A673 (cell line): ENCODE measurements around the gene NTNG2. TPM values are rescaled to one million over a fixed set of nuclear protein-coding genes. Genes with fewer than 3 reads are reported as not detected.

Experiments used
- BruUV-seq: library from RNA; stranded (reverse); fragments of 400-500 nt; replicated peaks from 2 replicates; lab custom pipeline; 2021; lab: Mats Ljungman, UMichigan
- CTCF ChIA-PET: fragments of 300-600 bp; sonication (Branson Sonifier 250); formaldehyde crosslinking; loops from one replicate; lab custom pipeline; 2022; ENCODE audit warnings: antibody characterized with exemption; lab: Charles Lee
- POLR2A ChIA-PET: fragments of 300-600 bp; sonication (Branson Sonifier 250); formaldehyde crosslinking; loops from one replicate; lab custom pipeline; 2022; ENCODE audit warnings: antibody characterized with exemption; ENCODE audit not compliant: low non-redundant PET; lab: Charles Lee
- DNase-seq: peaks from one replicate; pipeline ENCODE4 v3.0.0-alpha.2; 2015; ENCODE audit warnings: low spot score
- H3K27ac ChIP-seq: fragments of 200-600 bp; sonication (generic); 2 replicates; pipeline ENCODE4 v1.5.1; 2016; ENCODE audit warnings: mixed run types, low read depth, mild to moderate bottlenecking, mixed read lengths, antibody characterized with exemption, low read length; ENCODE audit not compliant: poor library complexity, severe bottlenecking
- H3K27me3 ChIP-seq: fragments of 200-600 bp; sonication (generic); replicated peaks from 2 replicates; pipeline ENCODE4 v1.6.1; 2017; ENCODE audit warnings: mixed run types, low read depth, mild to moderate bottlenecking, mixed read lengths, antibody characterized with exemption, low read length; ENCODE audit not compliant: insufficient read depth, poor library complexity
- H3K36me3 ChIP-seq: fragments of 200-600 bp; sonication (generic); 2 replicates; pipeline ENCODE4 v1.6.1; 2016; ENCODE audit warnings: mixed run types, mild to moderate bottlenecking, mixed read lengths, antibody characterized with exemption, low read length; ENCODE audit not compliant: insufficient read depth, poor library complexity, severe bottlenecking
- H3K4me1 ChIP-seq: fragments of 200-600 bp; sonication (generic); 2 replicates; pipeline ENCODE4 v1.6.1; 2017; ENCODE audit warnings: mixed run types, mild to moderate bottlenecking, mixed read lengths, antibody characterized with exemption, low read length; ENCODE audit not compliant: insufficient read depth, poor library complexity, severe bottlenecking
- H3K4me3 ChIP-seq: fragments of 200-600 bp; sonication (generic); 2 replicates; pipeline ENCODE4 v1.5.1; 2016; ENCODE audit warnings: low read depth, mixed run types, mild to moderate bottlenecking, mixed read lengths, low read length; ENCODE audit not compliant: poor library complexity, severe bottlenecking
- H3K9me3 ChIP-seq: fragments of 200-600 bp; sonication (generic); 2 replicates; pipeline ENCODE4 v1.6.1; 2016; ENCODE audit warnings: mixed run types, low read depth, mild to moderate bottlenecking, mixed read lengths, antibody characterized with exemption, low read length; ENCODE audit not compliant: poor library complexity, severe bottlenecking
- EZH2 ChIP-seq: fragments of 200-600 bp; sonication (generic); IDR thresholded peaks from 2 replicates; pipeline ENCODE4 v1.6.1; 2017; ENCODE audit warnings: borderline replicate concordance, low read depth, mild to moderate bottlenecking, mixed read lengths, antibody characterized with exemption, low read length; ENCODE audit not compliant: poor library complexity, severe bottlenecking
- intact Hi-C: fragments of 100-400 bp; cut with micrococcal nuclease; formaldehyde crosslinking; loops from one replicate; pipeline ENCODE4 v1.10.0; 2022; ENCODE audit not compliant: unreplicated experiment
- total RNA-seq: library from RNA; stranded (reverse); gene quantifications from 2 replicates; pipeline ENCODE4 v1.2.3, GENCODE V29; 2021
- TF ChIP-seq, protein P1 (sequence below): fragments of 300-800, 200-600 bp; sonication (generic); conservative IDR thresholded peaks from 2 replicates; pipeline ENCODE4 v1.5.1; 2017; ENCODE audit warnings: low read depth, mild to moderate bottlenecking, antibody characterized with exemption, low read length, moderate library complexity, mixed read lengths

The NTNG2 gene
- total RNA-seq, 1 experiment from 2014 or later, result 1.5 TPM

DNA sequence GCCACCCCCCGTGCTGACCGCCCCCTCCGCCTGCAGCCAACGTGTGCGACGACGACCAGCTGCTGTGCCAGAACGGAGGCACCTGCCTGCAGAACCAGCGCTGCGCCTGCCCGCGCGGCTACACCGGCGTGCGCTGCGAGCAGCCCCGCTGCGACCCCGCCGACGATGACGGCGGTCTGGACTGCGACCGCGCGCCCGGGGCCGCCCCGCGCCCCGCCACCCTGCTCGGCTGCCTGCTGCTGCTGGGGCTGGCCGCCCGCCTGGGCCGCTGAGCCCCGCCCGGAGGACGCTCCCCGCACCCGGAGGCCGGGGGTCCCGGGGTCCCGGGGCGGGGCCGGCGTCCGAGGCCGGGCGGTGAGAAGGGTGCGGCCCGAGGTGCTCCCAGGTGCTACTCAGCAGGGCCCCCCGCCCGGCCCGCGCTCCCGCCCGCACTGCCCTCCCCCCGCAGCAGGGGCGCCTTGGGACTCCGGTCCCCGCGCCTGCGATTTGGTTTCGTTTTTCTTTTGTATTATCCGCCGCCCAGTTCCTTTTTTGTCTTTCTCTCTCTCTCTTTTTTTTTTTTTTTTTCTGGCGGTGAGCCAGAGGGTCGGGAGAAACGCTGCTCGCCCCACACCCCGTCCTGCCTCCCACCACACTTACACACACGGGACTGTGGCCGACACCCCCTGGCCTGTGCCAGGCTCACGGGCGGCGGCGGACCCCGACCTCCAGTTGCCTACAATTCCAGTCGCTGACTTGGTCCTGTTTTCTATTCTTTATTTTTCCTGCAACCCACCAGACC, 80.2 kb downstream of the NTNG2 start:
- Histone ChIP-seq H3K36me3 (no peaks in the 10 kb centered on the region), H3K27me3 (no peaks in the 10 kb centered on the region), H3K9me3 (no peaks in the 10 kb centered on the region), H3K4me1 (peaks cover 34% of the 10 kb centered on the region), H3K27ac (peak overlapping the region; percentile 63), H3K4me3 (peak overlapping the region; percentile 65)
- intact Hi-C loops, result no loop called here
- CTCF ChIA-PET, result interaction anchor here (1.1 kb wide), 1 partner anchor 17 kb away, joined by 6 read pairs; no protein-coding TSS in a partner anchor
- no TSS peak for BruUV-seq
- DNase-seq, result peak; percentile 43
- POLR2A ChIA-PET, result interaction anchor here (0.6 kb wide), 1 partner anchor 1750 kb away, joined by 8 read pairs; the partner anchor contains the start of gene VAV2
- TF ChIP-seq EZH2, result no peak
- TF ChIP-seq, protein P1, sequence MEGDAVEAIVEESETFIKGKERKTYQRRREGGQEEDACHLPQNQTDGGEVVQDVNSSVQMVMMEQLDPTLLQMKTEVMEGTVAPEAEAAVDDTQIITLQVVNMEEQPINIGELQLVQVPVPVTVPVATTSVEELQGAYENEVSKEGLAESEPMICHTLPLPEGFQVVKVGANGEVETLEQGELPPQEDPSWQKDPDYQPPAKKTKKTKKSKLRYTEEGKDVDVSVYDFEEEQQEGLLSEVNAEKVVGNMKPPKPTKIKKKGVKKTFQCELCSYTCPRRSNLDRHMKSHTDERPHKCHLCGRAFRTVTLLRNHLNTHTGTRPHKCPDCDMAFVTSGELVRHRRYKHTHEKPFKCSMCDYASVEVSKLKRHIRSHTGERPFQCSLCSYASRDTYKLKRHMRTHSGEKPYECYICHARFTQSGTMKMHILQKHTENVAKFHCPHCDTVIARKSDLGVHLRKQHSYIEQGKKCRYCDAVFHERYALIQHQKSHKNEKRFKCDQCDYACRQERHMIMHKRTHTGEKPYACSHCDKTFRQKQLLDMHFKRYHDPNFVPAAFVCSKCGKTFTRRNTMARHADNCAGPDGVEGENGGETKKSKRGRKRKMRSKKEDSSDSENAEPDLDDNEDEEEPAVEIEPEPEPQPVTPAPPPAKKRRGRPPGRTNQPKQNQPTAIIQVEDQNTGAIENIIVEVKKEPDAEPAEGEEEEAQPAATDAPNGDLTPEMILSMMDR, result no peak

DNA sequence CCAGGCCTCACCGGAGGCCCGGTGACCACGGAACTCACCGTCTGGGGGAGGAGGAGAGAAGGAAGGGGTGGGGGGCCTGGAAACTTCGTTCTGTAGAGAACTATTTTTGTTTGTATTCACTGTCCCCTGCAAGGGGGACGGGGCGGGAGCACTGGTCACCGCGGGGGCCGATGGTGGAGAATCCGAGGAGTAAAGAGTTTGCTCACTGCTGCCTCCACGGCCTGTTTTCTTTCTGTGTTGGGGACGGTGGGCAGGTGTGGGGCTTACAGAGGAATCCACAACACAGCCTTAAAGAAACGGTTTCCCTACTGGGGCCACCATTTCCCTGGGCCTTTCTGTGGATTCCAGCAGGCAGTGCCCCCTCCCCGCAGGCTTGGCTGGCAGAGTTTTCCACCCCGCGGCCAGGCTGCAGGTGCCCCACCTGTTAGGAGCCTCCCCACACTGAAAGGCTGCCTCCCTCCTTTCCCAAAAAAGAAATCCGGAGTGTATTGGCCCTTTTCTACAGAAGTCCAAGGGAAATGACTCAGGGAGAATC, 80.8 kb downstream of the NTNG2 start:
- DNase-seq, result no peak

DNA sequence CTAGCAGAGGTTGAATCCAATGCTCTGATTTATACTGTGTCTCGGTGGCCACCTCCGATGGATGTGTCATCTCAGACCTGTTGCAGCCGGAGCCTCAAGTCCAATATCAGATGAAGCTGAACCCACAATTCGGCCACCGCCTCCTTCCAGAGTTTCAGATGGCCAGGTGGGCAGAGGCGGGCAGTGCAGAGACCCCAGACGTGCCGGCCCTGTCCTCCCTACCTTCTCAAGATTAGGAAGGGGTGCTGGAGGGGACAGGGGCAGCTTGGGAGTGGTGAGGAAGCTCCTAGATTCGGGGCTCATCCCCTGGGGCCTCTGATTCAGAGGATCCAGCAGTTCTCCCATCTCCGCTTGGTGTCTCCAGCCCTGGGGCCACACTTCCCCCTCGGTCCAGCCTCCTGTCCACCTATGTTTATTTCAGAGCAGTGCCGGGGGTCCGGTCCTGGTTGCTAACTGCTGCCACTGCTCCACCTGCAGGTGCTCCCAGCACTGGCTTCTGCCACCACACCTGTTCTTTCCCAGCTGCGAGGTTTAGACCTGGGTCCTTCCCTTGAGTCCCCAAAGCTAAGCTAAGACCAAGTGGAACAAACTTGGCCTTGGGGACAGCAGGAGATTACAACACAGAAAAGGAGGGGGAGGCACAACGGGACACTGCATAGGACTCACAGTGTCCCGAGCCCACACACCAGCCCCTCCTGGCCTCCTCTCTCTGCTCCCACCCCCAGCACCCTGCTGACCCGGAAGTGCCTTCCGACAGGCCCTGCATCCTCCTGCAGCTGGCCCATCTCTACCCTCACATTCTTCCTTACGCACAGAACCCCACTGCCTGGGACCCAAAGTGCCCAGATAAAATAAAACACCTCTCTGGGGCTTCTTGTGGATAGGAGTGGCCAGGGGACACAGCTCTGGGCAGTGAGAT, 81.6 kb downstream of the NTNG2 start:
- Histone ChIP-seq H3K4me3 (no peak overlapping the region), H3K9me3 (no peaks in the 10 kb centered on the region), H3K4me1 (peaks cover 34% of the 10 kb centered on the region), H3K27ac (no peak overlapping the region), H3K27me3 (no peaks in the 10 kb centered on the region), H3K36me3 (no peaks in the 10 kb centered on the region)
- intact Hi-C loops, result no loop called here
- no TSS peak for BruUV-seq
- DNase-seq, result no peak
- POLR2A ChIA-PET, result no interaction called here
- TF ChIP-seq, protein P1, result no peak
- no peak for TF ChIP-seq EZH2
- CTCF ChIA-PET, result no interaction called here

More for the DNA sequence above, 80.8 kb downstream of the NTNG2 start:
- peak overlapping the region; percentile 31 for H3K27ac ChIP-seq
- no peaks in the 10 kb centered on the region for H3K9me3 ChIP-seq
- H3K36me3 ChIP-seq, result no peaks in the 10 kb centered on the region
- BruUV-seq, result no TSS peak
- TF ChIP-seq, protein P1, result no peak
- no peak for TF ChIP-seq EZH2
- H3K27me3 ChIP-seq, result no peaks in the 10 kb centered on the region
- H3K4me3 ChIP-seq, result peak overlapping the region; percentile 65
- CTCF ChIA-PET, result no interaction called here
- peaks cover 34% of the 10 kb centered on the region for H3K4me1 ChIP-seq
- intact Hi-C loops, result no loop called here
- POLR2A ChIA-PET, result no interaction called here
